ENCODE measurements around the gene MAP4K4. TPM values are rescaled to one million over a fixed set of nuclear protein-coding genes. Genes with fewer than 3 reads are reported as not detected.

Gene MAP4K4
- total RNA-seq, 4 donors from 2014 or later, result 14.2 to 65.2 (median 29.1) TPM

- H3K9me3 ChIP-seq, result no peaks in the 10 kb centered on the region
- no peaks in the 10 kb centered on the region for H3K4me1 ChIP-seq
- no peak overlapping the region for H3K4me3 ChIP-seq
- DNase-seq, result no peak
- H3K27me3 ChIP-seq, result no peaks in the 10 kb centered on the region
- peaks cover 0 to 89% (median 0%) of the 10 kb centered on the region in 3 donors for H3K36me3 ChIP-seq
- TF ChIP-seq POLR2A (IDR thresholded peaks at IDR 0.05) (no peak), CTCF (IDR thresholded peaks at IDR 0.05) (no peak)
- no peak overlapping the region for H3K27ac ChIP-seq
These were observed 174.0 kb downstream of the MAP4K4 start for GRCh38 chr2:101871480-101871879.

GRCh38 chr2:101872480-101872879, 175.0 kb downstream of the MAP4K4 start:
- Histone ChIP-seq H3K9me3 (no peaks in the 10 kb centered on the region), H3K27me3 (no peaks in the 10 kb centered on the region), H3K4me1 (no peaks in the 10 kb centered on the region), H3K4me3 (no peak overlapping the region), H3K27ac (no peak overlapping the region), H3K36me3 (peaks cover 0 to 88% (median 0%) of the 10 kb centered on the region in 3 donors)
- TF ChIP-seq POLR2A (IDR thresholded peaks at IDR 0.05) (no peak), CTCF (IDR thresholded peaks at IDR 0.05) (no peak)
- no peak for DNase-seq

GRCh38 chr2:101873543-101873942, 176.0 kb downstream of the MAP4K4 start:
- Histone ChIP-seq H3K27me3 (no peaks in the 10 kb centered on the region), H3K27ac (no peak overlapping the region), H3K36me3 (peaks cover 0 to 89% (median 0%) of the 10 kb centered on the region in 3 donors), H3K4me3 (no peak overlapping the region), H3K9me3 (no peaks in the 10 kb centered on the region), H3K4me1 (no peaks in the 10 kb centered on the region)
- no peak for DNase-seq
- TF ChIP-seq CTCF (IDR thresholded peaks at IDR 0.05), result peak in 3 of 6 experiments; percentile 20 to 29 (median 26)
- no peak for TF ChIP-seq POLR2A (IDR thresholded peaks at IDR 0.05)

- TF ChIP-seq CTCF (IDR thresholded peaks at IDR 0.05), result no peak
- TF ChIP-seq POLR2A (IDR thresholded peaks at IDR 0.05), result no peak
- Histone ChIP-seq H3K4me1 (no peaks in the 10 kb centered on the region), H3K4me3 (no peak overlapping the region), H3K27me3 (no peaks in the 10 kb centered on the region), H3K36me3 (peaks cover 0 to 91% (median 0%) of the 10 kb centered on the region in 3 donors), H3K9me3 (no peaks in the 10 kb centered on the region), H3K27ac (no peak overlapping the region)
- no peak for DNase-seq
These were observed 176.6 kb downstream of the MAP4K4 start for GRCh38 chr2:101874069-101874468.

GRCh38 chr2:101879466-101879865, 182.0 kb downstream of the MAP4K4 start:
- no peak overlapping the region for H3K27ac ChIP-seq
- H3K4me3 ChIP-seq, result no peak overlapping the region
- no peaks in the 10 kb centered on the region for H3K4me1 ChIP-seq
- TF ChIP-seq POLR2A (IDR thresholded peaks at IDR 0.05) (no peak), CTCF (IDR thresholded peaks at IDR 0.05) (no peak)
- no peaks in the 10 kb centered on the region for H3K9me3 ChIP-seq
- no peak for DNase-seq
- peaks cover 0 to 53% (median 0%) of the 10 kb centered on the region in 3 donors for H3K36me3 ChIP-seq
- no peaks in the 10 kb centered on the region for H3K27me3 ChIP-seq

- Histone ChIP-seq H3K36me3 (peaks cover 0 to 38% (median 0%) of the 10 kb centered on the region in 3 donors), H3K4me3 (no peak overlapping the region), H3K27ac (no peak overlapping the region), H3K9me3 (no peaks in the 10 kb centered on the region), H3K4me1 (no peaks in the 10 kb centered on the region), H3K27me3 (no peaks in the 10 kb centered on the region)
- no peak for DNase-seq
- TF ChIP-seq CTCF (IDR thresholded peaks at IDR 0.05) (no peak), POLR2A (IDR thresholded peaks at IDR 0.05) (no peak)
These were observed 183.6 kb downstream of the MAP4K4 start for GRCh38 chr2:101881131-101881530.
